ENCODE measurements around the gene SMIM41.

DNA sequence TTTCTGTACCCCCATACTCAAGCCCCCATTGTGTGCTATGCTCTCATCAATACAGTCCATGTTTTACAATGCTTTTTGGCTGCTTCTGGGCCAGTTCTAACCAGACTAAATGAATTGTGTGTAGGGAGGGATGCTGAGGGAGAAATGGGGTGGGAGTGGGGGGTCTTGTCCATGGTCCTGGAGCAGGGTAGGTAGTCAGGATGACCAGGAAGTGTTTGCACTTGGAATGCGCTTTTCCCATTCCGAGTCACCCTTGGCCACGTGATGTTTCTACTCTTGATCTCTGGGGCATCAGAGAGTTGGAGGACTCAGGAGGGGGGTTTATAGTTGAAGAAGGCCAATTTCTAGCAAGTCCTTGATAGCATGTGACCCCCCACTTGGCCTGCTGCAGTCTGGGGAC lies 1.2 kb upstream of the SMIM41 start:
- TF ChIP-seq CTCF (IDR thresholded peaks at IDR 0.05) (no peak), POLR2AphosphoS5 (IDR thresholded peaks at IDR 0.05) (no peak), POLR2A (IDR thresholded peaks at IDR 0.05) (no peak)
